ENCODE measurements around the gene POLR2E. TPM values are rescaled to one million over a fixed set of nuclear protein-coding genes. Genes with fewer than 3 reads are reported as not detected.

POLR2E gene
- total and polyA plus RNA-seq, 2 experiments from 2014 or later = 257 to 286 TPM

GRCh38 chr19:1073063-1073955, 21.9 kb downstream of the POLR2E start:
- H3K27ac Mint-ChIP-seq = no peak overlapping the region
- peaks cover 18% of the 10 kb centered on the region for H3F3A ChIP-seq (replicated peaks; ENCODE audit: low read depth)
- no peak overlapping the region for H3K4me3 ChIP-seq
- H3K27me3 Mint-ChIP-seq (ENCODE audit: insufficient read depth, low read depth, poor library complexity) = peaks cover 14% of the 10 kb centered on the region
- H3K36me3 ChIP-seq (ENCODE audit: insufficient read depth) = peaks cover 4% of the 10 kb centered on the region; the same call in 1 of the 2 replicates
- H2AFZ ChIP-seq = no peak overlapping the region
- no peak for ATAC-seq
- H3K79me2 ChIP-seq (replicated peaks; ENCODE audit: insufficient read depth) = 0 out of 2 replicates have a peak, but pooled peaks cover 4% of the 10 kb centered on the region
- no peak overlapping the region for H3K27ac ChIP-seq (ENCODE audit: low read depth)
- H3K27me3 ChIP-seq (ENCODE audit: insufficient read depth) = 0 out of 2 replicates have a peak, but pooled peaks cover 5% of the 10 kb centered on the region
- no peak for DNase-seq (ENCODE audit: low spot score)
- peaks cover 9% of the 10 kb centered on the region; the same call in 1 of the 3 replicates for H3K4me1 Mint-ChIP-seq
- H3K4me1 ChIP-seq (ENCODE audit: insufficient read depth) = no peaks in the 10 kb centered on the region
- no peak overlapping the region for H3K4me3 Mint-ChIP-seq
- no peak overlapping the region for H3K4me2 ChIP-seq
- 0 out of 2 replicates have a peak, but pooled peaks cover 3% of the 10 kb centered on the region for H4K20me1 ChIP-seq (replicated peaks; ENCODE audit: insufficient read depth)
- no peaks in the 10 kb centered on the region for H3K9me2 ChIP-seq (ENCODE audit: insufficient read depth)
- TF ChIP-seq, protein P1, sequence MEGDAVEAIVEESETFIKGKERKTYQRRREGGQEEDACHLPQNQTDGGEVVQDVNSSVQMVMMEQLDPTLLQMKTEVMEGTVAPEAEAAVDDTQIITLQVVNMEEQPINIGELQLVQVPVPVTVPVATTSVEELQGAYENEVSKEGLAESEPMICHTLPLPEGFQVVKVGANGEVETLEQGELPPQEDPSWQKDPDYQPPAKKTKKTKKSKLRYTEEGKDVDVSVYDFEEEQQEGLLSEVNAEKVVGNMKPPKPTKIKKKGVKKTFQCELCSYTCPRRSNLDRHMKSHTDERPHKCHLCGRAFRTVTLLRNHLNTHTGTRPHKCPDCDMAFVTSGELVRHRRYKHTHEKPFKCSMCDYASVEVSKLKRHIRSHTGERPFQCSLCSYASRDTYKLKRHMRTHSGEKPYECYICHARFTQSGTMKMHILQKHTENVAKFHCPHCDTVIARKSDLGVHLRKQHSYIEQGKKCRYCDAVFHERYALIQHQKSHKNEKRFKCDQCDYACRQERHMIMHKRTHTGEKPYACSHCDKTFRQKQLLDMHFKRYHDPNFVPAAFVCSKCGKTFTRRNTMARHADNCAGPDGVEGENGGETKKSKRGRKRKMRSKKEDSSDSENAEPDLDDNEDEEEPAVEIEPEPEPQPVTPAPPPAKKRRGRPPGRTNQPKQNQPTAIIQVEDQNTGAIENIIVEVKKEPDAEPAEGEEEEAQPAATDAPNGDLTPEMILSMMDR (conservative IDR thresholded peaks at IDR 0.05; ENCODE audit: low read depth in 2 of 2) = no peak
- no peak for TF ChIP-seq ZNF331 (CRISPR knock-in tag; IDR thresholded peaks at IDR 0.05; ENCODE audit: low read depth)
- TF ChIP-seq EZH2phosphoT487 (IDR thresholded peaks at IDR 0.05; ENCODE audit: unreplicated experiment) = no peak
- TF ChIP-seq NANOG (IDR thresholded peaks at IDR 0.05; ENCODE audit: borderline replicate concordance) = no peak
- TF ChIP-seq JUNB (IDR thresholded peaks at IDR 0.05; ENCODE audit: unreplicated experiment) = no peak
- TF ChIP-seq POLR2AphosphoS5 (IDR thresholded peaks at IDR 0.05; ENCODE audit: low read depth) = no peak
- TF ChIP-seq EZH2 (IDR thresholded peaks at IDR 0.05; ENCODE audit: low read depth, unreplicated experiment) = no peak
- no peak for TF ChIP-seq CREB1 (CRISPR knock-in tag; IDR thresholded peaks at IDR 0.05; ENCODE audit: low read depth)
- TF ChIP-seq STAT1 (IDR thresholded peaks at IDR 0.05; ENCODE audit: unreplicated experiment) = no peak
- no peak for TF ChIP-seq ZNF114 (CRISPR knock-in tag; IDR thresholded peaks at IDR 0.05)
- TF ChIP-seq, protein P2, sequence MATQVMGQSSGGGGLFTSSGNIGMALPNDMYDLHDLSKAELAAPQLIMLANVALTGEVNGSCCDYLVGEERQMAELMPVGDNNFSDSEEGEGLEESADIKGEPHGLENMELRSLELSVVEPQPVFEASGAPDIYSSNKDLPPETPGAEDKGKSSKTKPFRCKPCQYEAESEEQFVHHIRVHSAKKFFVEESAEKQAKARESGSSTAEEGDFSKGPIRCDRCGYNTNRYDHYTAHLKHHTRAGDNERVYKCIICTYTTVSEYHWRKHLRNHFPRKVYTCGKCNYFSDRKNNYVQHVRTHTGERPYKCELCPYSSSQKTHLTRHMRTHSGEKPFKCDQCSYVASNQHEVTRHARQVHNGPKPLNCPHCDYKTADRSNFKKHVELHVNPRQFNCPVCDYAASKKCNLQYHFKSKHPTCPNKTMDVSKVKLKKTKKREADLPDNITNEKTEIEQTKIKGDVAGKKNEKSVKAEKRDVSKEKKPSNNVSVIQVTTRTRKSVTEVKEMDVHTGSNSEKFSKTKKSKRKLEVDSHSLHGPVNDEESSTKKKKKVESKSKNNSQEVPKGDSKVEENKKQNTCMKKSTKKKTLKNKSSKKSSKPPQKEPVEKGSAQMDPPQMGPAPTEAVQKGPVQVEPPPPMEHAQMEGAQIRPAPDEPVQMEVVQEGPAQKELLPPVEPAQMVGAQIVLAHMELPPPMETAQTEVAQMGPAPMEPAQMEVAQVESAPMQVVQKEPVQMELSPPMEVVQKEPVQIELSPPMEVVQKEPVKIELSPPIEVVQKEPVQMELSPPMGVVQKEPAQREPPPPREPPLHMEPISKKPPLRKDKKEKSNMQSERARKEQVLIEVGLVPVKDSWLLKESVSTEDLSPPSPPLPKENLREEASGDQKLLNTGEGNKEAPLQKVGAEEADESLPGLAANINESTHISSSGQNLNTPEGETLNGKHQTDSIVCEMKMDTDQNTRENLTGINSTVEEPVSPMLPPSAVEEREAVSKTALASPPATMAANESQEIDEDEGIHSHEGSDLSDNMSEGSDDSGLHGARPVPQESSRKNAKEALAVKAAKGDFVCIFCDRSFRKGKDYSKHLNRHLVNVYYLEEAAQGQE (IDR thresholded peaks at IDR 0.05; ENCODE audit: unreplicated experiment) = no peak
- H3K9me3 Mint-ChIP-seq = no peaks in the 10 kb centered on the region
- H3K36me3 Mint-ChIP-seq (ENCODE audit: low read depth) = peaks cover 27% of the 10 kb centered on the region
